WI38 (cell line): ENCODE measurements around the gene RIMS3.

ENCODE experiments used
- H3K4me3 ChIP-seq: 2 replicates; pipeline ENCODE4 v1.5.1; 2011; ENCODE audit warnings: low read depth, mild to moderate bottlenecking, control low read depth, low read length
- TF ChIP-seq, protein P1 (sequence below): IDR thresholded peaks from 2 replicates; pipeline ENCODE4 v1.5.1; 2012; ENCODE audit warnings: low read depth, mild to moderate bottlenecking, control low read depth, low read length

RIMS3 gene

DNA sequence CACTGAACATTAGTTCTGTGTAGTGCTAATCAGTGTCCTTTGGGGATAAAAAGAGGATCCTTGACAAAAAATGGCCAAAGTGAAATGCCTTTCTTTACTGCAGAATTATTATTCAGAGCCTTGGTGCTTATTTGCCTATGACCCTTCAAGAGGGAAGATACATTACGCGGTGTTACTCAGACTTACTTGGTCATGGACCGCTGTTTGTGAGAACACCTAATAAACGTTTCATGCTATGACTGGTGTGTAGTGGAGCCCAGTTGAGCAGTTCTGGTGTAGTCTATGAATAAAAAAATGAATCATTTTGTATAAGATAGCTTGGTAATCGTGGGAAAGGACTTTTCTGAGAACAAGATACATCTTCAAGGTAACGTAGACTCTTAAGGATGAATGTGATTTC is 34.3 kb upstream of the RIMS3 start:
- H3K4me3 ChIP-seq = no peak overlapping the region
- TF ChIP-seq, protein P1, sequence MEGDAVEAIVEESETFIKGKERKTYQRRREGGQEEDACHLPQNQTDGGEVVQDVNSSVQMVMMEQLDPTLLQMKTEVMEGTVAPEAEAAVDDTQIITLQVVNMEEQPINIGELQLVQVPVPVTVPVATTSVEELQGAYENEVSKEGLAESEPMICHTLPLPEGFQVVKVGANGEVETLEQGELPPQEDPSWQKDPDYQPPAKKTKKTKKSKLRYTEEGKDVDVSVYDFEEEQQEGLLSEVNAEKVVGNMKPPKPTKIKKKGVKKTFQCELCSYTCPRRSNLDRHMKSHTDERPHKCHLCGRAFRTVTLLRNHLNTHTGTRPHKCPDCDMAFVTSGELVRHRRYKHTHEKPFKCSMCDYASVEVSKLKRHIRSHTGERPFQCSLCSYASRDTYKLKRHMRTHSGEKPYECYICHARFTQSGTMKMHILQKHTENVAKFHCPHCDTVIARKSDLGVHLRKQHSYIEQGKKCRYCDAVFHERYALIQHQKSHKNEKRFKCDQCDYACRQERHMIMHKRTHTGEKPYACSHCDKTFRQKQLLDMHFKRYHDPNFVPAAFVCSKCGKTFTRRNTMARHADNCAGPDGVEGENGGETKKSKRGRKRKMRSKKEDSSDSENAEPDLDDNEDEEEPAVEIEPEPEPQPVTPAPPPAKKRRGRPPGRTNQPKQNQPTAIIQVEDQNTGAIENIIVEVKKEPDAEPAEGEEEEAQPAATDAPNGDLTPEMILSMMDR = no peak

DNA sequence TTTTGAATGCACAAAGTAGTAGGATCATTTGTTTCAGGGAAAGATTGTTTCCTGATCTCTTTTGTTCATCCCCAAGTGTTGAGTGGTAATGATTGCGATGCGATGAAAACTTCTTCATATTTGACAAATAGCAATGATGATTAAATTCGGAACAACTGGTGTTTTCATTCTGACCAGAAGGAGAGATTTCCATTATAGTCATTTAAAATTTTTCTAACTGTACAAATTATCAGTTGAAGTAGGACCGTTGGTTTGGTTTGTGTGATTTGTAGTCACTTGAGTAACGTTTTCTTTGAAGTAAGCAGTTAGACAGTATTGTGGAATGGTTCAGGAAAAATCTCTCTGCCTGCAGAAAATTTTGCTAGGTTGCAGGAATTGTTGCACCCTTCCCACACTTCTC is 32.0 kb upstream of the RIMS3 start:
- TF ChIP-seq, protein P1 = no peak

DNA sequence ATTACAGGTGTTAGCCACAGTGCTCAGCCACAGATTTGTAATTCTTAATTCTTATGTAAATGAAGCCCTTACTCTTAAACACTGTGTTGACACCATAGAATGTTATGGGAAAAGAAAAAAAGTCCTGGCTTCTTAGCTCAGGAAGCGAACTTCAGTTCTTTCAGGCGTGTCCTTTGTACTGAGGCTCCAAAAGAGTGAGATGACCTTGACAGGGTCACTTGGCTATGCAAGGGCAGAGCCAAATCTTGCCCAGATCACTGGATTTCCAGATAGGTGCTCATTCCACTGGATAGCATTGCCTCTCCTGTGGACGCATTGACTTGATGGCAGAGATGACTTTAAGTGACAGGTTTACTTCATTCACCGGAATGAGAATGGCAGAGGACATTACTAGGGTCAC is 30.8 kb upstream of the RIMS3 start:
- H3K4me3 ChIP-seq = no peak overlapping the region
- TF ChIP-seq, protein P1 = no peak

More for the DNA sequence above, 32.0 kb upstream of the RIMS3 start:
- no peak overlapping the region for H3K4me3 ChIP-seq

DNA sequence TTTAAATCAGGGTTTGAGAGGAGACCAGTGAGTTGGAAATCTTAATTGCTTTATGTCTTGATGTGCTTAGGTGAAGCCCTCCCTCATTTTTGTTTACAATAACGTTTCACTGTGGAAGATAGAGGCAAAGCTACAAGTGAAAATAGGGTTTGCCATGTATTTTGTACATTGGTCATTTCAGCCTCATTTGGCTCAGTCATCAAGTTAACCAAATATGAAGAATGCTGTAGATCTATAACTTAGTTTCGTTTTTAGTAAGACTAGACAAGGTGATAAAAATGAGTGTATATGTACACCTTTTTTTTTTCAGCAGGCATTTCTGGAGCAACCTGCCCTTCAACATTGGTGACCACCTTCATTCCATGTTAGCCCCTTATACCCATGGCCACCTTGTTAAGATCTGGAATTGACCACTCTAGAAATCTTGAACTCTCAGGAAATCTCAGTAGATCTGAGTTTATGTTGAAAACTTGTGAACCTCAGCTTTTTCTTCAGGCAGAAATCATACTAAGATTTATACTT is 28.9 kb upstream of the RIMS3 start:
- no peak overlapping the region for H3K4me3 ChIP-seq
- TF ChIP-seq, protein P1 = no peak

DNA sequence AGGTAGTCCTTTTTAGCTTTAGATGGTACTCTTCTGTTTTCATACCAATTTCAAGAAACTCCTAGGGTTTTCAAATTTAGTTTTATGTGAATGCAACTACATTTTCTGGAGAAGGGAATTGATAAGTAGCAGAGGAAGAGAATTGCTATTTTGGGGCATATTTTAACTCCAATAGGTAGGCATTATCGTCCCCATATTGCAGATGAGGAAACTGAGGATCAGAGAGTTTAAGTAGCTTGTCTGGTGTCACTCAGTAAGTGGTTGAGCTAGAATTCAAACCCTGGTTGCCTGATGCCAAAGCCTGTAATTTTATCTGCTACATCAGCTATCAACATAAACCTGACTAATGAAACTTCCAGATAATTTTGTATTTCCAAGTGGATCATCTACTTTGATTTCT is 27.9 kb upstream of the RIMS3 start:
- peak overlapping the region; percentile 86; the same call in 1 of the 2 replicates for H3K4me3 ChIP-seq
- TF ChIP-seq, protein P1 = no peak

DNA sequence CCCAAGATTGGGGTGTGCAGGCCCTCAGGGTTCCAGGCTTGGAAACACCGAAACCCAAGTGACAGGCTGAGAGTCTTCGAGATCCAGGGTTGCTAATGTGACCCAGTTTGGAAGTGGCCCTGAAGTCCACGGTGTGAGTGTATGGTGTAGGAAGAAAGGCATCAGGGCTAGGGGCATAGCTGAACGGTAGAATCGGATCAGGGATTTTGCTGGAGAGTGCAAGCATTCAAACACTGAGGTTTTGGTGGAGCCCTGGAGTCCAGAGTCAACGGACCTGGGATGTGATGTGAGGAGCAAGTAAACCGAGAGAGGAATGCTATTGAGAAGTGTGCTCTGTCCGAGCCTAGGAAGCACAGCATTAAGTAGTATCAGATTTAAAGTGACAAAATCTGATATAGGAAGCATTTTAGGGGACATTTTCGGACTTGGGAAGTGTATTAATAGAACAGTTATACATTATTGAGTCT is 27.0 kb upstream of the RIMS3 start:
- H3K4me3 ChIP-seq = peak overlapping the region; percentile 86

DNA sequence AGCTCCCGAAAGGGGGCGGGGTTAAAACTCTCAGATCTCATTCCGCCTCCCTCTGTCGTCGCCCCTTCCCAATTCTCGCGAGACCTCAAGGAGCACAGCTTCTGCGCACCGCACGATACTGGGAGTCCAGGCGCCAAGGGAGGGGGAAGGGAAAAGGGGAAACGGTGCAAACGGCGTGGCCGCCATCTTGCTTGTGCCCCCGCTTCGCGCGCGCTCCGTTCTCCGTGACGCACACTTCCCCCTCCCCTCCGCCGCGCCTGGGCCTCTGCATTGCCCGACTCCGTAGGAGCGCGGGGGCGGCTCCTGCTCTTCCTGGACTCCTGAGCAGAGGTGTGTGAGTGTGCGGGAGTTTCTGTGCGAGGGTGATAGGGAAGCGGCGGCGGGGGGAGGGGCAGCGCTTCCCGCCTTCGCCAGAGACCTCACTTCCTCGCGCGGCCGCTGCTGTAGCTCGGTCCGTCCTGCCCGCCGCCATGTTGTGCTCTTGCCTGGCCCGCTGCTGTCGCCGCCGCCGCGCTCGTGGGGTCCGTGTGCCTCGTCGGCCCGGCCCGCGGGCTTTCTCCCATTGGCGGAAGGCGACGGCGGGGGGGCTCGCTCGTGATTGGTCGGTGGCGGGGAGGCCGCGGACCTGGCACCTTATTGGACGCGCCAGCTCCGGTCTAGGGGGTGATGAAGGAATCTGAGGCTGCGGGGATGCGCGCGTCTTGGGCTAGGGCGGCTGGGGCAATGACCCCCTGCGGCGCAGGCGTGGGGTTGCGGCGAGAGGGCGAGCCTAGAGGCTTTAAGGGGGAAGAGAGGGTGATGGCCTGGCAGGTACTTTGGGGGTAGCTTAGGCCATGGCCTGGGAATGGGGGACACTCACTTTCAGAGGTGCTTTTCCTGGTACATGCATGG is 26.3 kb upstream of the RIMS3 start, which contains the start of gene NFYC:
TSS of gene NFYC (plus strand) at position 167 of the 891 bp plus-strand sequence. CDS start 47,140 bp downstream, outside the sequence.
- TF ChIP-seq, protein P1 = no peak
- peak within 1 kb of the TSS; percentile 86 for H3K4me3 ChIP-seq

More for the DNA sequence above, 27.0 kb upstream of the RIMS3 start:
- TF ChIP-seq, protein P1 = no peak
